GM19240 (cell line): ENCODE measurements around the gene OPN4.
"Not testable (repeated sequence)": the region's sequence is repeated elsewhere in the genome, so short reads cannot be mapped to it uniquely, and the experiment has no call there.

Experiments used
- DNase-seq: peaks from one replicate; pipeline ENCODE4 v3.0.0; 2011; ENCODE audit warnings: low spot score; ENCODE audit not compliant: insufficient read length

Gene OPN4

DNA sequence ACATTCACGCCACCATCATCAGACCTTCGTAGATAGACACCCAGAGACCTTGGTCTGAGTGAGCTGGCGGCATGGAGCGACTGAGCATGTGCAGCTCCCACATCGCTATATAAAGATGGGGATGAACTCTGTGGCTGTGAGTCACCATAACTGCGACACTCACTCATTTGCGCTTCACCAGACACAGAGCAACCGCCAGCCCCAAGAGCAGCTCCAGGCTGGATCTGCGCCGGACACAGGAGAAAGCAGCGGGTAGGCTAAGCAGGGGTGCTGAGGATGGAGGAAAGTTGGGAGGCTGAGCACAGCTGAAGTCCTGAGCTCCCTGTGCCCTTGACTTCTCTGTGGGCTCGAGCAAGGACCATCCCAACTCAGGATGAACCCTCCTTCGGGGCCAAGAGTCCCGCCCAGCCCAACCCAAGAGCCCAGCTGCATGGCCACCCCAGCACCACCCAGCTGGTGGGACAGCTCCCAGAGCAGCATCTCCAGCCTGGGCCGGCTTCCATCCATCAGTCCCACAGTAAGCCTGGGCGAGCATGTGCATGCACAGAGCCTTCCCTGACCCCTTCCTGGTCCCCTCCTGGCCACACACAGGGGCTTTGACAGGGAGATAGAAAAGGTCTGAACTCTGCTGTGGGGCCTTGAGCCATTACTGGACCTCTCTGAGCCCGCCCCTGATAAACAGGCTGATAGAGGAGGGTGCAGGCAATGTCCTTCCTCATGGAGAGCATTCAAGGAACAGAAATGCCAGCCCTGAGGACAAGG lies at the start of gene OPN4:
Gene OPN4 (plus strand): TSS at position 137 of the 762 bp plus-strand sequence. CDS start 237 bp downstream, at position 374.
- no peak for DNase-seq

DNA sequence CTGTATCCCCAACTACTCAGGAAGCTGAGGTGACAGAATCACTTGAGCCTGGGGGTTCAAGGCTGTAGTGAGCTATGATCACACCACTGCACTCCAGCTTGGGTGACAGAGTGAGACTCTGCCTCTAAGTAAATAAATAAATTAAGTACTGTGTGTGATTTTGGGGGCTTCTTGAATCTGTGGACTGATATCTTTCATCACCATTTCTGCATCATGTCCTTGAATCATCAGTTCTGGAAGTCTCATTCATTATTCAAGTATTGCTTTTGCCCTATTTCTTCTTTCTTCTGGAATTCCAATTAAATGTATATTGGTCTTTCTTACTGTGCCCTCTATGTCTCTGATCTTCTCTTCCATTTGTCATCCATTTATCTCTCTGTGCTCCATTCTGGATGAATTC lies 46.7 kb upstream of the OPN4 start:
- DNase-seq = no peak

DNA sequence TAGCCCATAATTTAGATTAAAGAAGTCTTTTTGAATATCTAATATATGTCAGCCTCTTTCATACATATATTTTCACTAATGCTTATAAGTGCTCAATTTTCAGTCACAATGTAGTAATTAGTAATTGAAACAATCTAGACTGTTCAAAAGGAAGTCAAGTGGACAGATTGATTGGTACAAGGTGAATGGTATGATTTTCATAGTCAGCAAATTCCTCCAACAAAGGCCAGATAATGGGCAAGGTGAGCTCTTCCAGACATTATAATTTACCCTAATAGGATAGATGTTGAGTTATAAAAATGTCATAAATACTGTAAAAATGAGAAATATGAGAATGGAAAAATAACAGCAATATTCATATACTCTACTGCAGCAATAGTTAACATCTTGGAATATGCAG lies 44.4 kb upstream of the OPN4 start:
- no peak for DNase-seq

DNA sequence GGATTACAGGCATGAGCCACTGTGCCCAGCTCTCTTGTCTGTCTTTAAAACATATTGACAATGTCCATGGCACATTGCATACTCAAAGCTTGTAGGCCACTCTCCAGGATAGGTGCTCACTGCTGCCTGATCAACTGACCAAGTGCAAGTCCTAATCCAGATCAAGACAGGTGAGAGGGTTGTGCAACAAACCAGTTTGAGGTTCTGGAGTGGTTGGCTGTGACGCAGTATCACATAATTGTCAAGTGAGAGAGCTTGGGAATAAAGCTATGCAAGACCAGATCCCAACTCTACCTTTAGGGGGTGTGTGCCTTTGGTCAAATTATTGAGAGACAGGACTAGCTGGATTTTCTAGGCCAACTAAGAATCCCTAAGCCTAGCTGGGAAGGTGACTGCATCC lies 43.0 kb upstream of the OPN4 start:
- no peak for DNase-seq

GRCh38 chr10:86613096-86613495 lies 41.3 kb upstream of the OPN4 start:
- DNase-seq = no peak

GRCh38 chr10:86613905-86614304 lies 40.4 kb upstream of the OPN4 start:
- no peak for DNase-seq

- no peak for DNase-seq
Observed at GRCh38 chr10:86614853-86615252, 39.5 kb upstream of the OPN4 start.

GRCh38 chr10:86617278-86617677 lies 37.1 kb upstream of the OPN4 start:
- not testable (repeated sequence) for DNase-seq

DNA sequence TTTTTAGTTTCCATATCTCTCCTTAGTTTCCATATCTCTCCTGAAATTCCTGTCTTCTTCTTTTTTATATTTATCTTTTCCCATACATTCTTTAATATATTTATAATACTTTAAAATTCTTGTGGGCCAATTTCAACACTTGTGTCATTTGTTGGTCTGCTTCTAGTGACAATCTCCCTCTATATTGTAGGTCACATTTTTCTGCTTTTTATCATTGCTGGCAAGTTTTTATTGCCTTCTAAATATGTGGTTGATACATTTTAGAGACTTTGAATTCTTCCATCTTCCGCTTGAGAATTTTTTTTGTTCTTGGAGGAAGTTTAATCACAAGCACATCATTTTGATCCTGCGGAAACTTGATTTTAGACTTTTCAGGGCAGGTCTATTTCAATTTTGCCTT lies 26.0 kb upstream of the OPN4 start:
- no peak for DNase-seq

DNA sequence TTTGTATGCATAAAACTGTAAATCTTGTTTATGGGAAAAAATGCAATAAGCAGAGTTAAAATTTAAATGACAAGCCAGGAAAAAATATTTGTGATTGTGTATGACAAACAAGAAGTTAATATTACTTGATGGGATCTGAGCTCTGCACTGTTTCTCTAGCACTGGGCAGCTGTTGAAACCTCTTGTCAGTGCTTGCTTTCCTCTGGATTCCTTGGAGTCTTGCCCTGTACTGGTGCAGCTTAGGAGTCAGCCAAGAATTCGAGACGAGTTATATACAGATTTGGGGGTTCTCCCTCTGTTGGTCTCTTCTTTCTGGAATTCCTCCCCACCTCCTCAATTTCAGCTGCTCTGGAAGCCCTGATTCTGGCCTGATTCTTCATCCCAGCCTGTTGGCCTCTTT lies 24.3 kb upstream of the OPN4 start:
- DNase-seq = no peak

DNA sequence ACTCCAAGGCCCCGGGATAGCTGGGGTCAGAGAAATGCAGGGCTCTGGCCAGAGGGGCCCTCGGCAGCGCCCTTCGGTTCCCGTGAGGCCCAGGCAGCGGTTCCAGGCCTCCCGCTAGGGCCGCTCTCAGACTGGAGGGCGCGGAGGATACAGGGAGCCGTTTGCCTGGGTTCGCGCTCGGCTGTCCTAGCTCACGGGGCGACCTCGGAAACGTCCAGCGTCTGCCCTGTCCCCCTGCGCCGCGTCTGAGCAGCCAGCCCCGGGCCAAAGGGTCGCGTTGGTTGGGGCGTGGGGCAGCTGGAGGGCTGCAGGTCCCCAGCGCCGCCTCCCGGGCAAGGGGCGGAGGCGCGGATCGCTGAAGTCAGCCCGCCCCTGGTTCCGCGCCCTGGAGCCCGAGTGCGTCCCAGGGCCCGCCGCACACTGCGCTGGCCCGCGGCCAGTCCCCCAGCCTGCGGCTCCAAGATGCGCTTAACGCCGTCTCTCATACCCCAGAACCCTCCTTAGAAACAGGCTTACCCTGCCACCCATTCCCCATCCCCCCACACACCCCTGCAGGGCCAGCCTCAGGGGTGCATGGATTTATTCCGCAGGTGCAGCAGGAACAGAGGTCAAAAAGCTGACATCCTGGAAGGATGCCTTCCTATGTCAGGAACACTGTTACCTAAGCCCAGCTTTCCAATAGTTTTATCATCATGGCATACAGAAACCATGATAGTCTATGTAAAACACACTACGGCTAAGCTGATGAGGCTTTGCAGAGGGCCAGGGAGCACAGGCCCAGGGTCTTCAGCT lies 22.1 kb upstream of the OPN4 start:
- no peak for DNase-seq

- DNase-seq = no peak
Observed at GRCh38 chr10:86632951-86633350, 21.4 kb upstream of the OPN4 start.

GRCh38 chr10:86635402-86635801 lies 18.9 kb upstream of the OPN4 start:
- no peak for DNase-seq

GRCh38 chr10:86636311-86636710 lies 18.0 kb upstream of the OPN4 start:
- no peak for DNase-seq

GRCh38 chr10:86642021-86642420 lies 12.3 kb upstream of the OPN4 start:
- no peak for DNase-seq

GRCh38 chr10:86642499-86642898 lies 11.8 kb upstream of the OPN4 start:
- DNase-seq = no peak

DNA sequence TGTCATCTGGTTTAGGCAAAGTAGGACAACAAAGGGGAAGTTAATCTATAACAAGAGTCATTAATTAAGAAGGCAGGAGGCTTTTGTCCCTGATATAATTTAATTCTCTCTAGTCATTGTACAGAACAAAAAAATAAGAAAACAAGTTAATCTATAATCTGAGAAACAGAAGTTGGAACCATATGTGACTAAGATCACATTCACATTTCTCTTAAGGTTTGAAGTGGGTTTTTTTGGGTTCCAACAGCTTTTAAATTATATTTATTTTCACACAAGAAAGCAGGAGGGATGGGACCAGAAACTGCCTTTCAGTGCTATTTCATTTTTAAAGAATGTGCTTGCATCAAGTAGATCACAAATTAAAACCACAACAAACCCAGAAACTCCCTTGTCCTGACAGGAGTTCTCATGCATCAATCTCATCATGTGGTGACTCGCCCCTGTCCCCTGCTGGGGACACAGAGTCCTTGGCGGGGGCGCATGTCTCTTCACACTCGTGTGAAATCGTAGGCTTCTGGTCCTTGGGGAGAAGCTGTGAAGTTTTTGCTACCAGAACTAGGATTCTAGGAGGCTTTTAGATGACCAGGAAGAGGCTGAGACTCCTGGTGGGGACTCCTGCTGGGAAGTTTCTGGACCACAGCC lies 10.1 kb upstream of the OPN4 start:
- no peak for DNase-seq

DNA sequence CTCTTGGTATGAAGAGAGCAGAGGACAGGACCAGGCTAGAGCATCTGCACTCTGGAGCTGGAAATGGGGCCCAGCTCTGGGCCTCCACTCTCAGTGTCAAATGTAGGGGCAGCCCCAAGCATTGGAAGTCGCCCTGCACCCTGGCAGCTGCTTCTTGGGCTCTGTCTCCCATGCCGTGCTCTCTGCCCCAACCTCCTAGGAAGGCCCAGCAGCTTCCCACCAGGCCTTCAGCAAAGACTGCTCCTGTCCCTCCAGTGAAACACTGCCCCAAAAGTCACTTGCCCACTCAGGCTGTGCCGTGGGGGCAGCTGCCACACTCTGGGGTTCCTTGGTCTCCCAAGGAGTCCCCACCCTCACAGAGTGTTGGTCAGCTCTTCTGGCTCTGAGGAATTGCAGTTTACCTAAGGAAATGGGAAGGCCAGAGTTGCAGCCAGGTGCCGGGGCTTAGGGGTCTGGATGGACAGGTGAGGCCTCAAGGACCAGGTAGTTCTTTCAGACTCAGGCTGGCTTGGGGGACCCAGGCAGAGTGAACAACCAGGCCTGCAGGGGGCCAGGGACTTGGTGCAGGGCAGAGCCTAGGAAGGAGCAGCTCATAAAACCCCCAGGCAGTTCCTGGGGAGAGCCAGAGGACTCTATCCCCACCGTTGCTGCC lies 9.4 kb upstream of the OPN4 start:
- DNase-seq = no peak

GRCh38 chr10:86645621-86646165 lies 8.7 kb upstream of the OPN4 start:
- not testable (repeated sequence) for DNase-seq

DNA sequence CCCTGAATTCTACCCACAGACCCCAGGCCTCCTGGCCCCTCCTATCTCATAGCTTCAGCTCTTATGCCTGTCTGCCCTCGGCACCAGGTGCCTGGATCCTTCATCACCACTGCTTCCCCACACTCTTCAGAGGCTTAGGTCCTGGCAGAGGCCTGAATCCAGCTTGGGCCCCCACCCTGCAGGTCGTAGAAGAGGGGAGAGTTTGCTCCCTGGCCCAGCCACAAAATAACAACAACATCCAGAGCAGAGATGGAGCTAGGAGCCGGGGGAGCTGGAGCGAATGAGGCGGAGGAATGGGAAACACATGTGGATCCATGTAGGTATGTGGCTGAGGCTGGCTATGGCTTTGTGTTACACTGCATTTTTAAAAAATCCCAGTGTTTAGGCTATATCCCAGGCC lies 7.8 kb upstream of the OPN4 start:
- no peak for DNase-seq

DNA sequence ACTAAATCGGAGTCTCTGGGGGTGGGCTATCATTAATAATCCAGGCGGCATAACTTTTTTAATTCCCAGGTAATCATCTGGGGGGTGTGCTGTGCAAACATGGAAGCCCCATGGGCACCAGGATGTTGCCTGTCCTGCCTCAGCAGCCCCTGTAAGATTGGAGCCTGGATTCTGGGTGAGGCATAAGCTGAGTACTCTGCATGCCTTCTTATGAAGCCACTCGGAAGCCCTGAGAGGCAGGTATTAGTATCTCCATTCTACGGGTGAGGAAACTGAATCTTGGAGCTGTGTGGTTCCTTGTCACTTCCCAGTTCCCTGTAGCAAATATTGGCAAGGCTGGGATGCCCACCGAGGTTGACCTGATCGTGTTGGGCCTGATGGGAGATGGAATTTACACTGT lies 7.4 kb upstream of the OPN4 start:
- no peak for DNase-seq
